Glutamatergic neuron (in vitro differentiated cells): ENCODE data around the gene TRIM17. TPM values are rescaled to one million over a fixed set of nuclear protein-coding genes. Genes with fewer than 3 reads are reported as not detected.

Source experiments
- DNase-seq: peaks from one replicate; pipeline ENCODE4 v3.0.0; 2022
- H3K27ac Mint-ChIP-seq: one replicate; pipeline ENCODE4 v1.8.0; 2020; ENCODE audit warnings: mild to moderate bottlenecking, mixed read lengths, inconsistent platforms; ENCODE audit not compliant: unreplicated experiment
- H3K27me3 Mint-ChIP-seq: one replicate; pipeline ENCODE4 v1.8.0; 2020; ENCODE audit warnings: mild to moderate bottlenecking, moderate library complexity, mixed read lengths, inconsistent platforms; ENCODE audit not compliant: unreplicated experiment
- H3K36me3 Mint-ChIP-seq: one replicate; pipeline ENCODE4 v1.8.0; 2020; ENCODE audit warnings: mild to moderate bottlenecking, mixed read lengths, inconsistent platforms; ENCODE audit not compliant: unreplicated experiment
- H3K4me1 Mint-ChIP-seq: one replicate; pipeline ENCODE4 v1.8.0; 2020; ENCODE audit warnings: mild to moderate bottlenecking, low read depth, mixed read lengths, inconsistent platforms; ENCODE audit not compliant: unreplicated experiment
- H3K4me3 Mint-ChIP-seq: one replicate; pipeline ENCODE4 v1.8.0; 2020; ENCODE audit warnings: mild to moderate bottlenecking, mixed read lengths, inconsistent platforms; ENCODE audit not compliant: unreplicated experiment
- H3K9me3 Mint-ChIP-seq: one replicate; pipeline ENCODE4 v1.8.0; 2020; ENCODE audit warnings: mild to moderate bottlenecking, moderate library complexity, mixed read lengths, inconsistent platforms; ENCODE audit not compliant: unreplicated experiment
- total RNA-seq: library from RNA; stranded (reverse); fragmentation: NEBNext Ultra II Directional; extraction: Animal tissue kit (Norgen Biotek cat#: 25700); gene quantifications from one replicate; pipeline ENCODE4 v1.2.1, GENCODE V29; 2021; ENCODE audit not compliant: unreplicated experiment
- TF ChIP-seq, protein P1 (sequence below): fragments of 200-600 bp; sonication (generic); IDR thresholded peaks from one replicate; pipeline ENCODE4 v1.5.0; 2021; ENCODE audit not compliant: partially characterized antibody, unreplicated experiment

Gene TRIM17
- total RNA-seq, 1 donor from 2014 or later: not detected

GRCh38 chr1:228424685-228425660 is 8.3 kb upstream of the TRIM17 start:
- no peaks in the 10 kb centered on the region for H3K4me1 Mint-ChIP-seq
- no peaks in the 10 kb centered on the region for H3K9me3 Mint-ChIP-seq
- H3K27me3 Mint-ChIP-seq: peaks cover 6% of the 10 kb centered on the region
- TF ChIP-seq, protein P1, sequence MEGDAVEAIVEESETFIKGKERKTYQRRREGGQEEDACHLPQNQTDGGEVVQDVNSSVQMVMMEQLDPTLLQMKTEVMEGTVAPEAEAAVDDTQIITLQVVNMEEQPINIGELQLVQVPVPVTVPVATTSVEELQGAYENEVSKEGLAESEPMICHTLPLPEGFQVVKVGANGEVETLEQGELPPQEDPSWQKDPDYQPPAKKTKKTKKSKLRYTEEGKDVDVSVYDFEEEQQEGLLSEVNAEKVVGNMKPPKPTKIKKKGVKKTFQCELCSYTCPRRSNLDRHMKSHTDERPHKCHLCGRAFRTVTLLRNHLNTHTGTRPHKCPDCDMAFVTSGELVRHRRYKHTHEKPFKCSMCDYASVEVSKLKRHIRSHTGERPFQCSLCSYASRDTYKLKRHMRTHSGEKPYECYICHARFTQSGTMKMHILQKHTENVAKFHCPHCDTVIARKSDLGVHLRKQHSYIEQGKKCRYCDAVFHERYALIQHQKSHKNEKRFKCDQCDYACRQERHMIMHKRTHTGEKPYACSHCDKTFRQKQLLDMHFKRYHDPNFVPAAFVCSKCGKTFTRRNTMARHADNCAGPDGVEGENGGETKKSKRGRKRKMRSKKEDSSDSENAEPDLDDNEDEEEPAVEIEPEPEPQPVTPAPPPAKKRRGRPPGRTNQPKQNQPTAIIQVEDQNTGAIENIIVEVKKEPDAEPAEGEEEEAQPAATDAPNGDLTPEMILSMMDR: no peak
- no peak for DNase-seq
- peaks cover 8% of the 10 kb centered on the region for H3K36me3 Mint-ChIP-seq
- no peak overlapping the region for H3K4me3 Mint-ChIP-seq
- no peak overlapping the region for H3K27ac Mint-ChIP-seq

GRCh38 chr1:228423404-228424053 is 6.9 kb upstream of the TRIM17 start:
- no peak for DNase-seq
- Mint-ChIP-seq H3K27me3 (peaks cover 4% of the 10 kb centered on the region), H3K27ac (no peak overlapping the region), H3K4me1 (no peaks in the 10 kb centered on the region), H3K36me3 (peaks cover 8% of the 10 kb centered on the region), H3K9me3 (no peaks in the 10 kb centered on the region), H3K4me3 (no peak overlapping the region)
- TF ChIP-seq, protein P1: no peak

DNA sequence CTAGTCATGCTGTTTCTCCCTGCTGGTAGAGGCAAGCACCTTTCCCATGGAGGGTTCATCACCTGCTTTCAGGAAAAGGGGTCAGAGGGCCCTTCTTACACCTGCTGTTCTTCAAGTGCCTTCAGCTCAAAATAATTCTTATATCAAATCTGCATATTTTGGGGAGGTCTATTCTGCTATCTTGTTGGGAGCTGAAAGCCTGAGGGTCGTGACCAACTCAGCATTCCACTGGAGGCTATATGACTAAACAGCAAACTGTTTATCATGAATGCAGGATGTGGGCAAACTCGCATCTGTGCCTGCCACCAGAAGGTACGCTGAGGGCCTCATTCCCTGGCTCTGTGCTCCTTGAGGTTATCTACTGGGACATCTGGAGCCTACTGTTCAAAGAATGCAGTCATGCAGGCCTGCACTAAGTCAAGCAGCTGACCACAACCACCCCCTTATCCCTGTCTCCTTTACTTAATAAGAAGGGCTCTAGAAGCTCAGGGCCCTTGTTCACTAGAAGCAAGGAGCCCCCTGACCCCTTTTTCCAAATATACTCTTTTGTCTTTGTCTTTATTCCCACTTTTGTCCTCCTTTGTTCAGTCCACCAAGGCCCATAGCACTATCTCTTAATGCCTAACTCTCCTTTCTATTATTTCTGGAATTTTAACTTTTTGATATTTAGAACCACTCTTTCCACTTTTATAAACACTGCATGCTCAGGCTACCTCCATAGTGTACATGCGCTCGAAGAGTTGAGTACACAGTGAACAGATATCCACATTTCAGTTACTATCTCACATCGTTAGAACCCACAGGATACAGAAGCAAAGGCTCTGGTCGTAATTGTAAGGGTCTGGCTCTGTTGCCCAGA is 4.5 kb upstream of the TRIM17 start:
- no peaks in the 10 kb centered on the region for H3K4me1 Mint-ChIP-seq
- peaks cover 8% of the 10 kb centered on the region for H3K36me3 Mint-ChIP-seq
- H3K27me3 Mint-ChIP-seq: peaks cover 3% of the 10 kb centered on the region
- DNase-seq: no peak
- H3K9me3 Mint-ChIP-seq: no peaks in the 10 kb centered on the region
- TF ChIP-seq, protein P1: no peak
- H3K4me3 Mint-ChIP-seq: no peak overlapping the region
- H3K27ac Mint-ChIP-seq: no peak overlapping the region

DNA sequence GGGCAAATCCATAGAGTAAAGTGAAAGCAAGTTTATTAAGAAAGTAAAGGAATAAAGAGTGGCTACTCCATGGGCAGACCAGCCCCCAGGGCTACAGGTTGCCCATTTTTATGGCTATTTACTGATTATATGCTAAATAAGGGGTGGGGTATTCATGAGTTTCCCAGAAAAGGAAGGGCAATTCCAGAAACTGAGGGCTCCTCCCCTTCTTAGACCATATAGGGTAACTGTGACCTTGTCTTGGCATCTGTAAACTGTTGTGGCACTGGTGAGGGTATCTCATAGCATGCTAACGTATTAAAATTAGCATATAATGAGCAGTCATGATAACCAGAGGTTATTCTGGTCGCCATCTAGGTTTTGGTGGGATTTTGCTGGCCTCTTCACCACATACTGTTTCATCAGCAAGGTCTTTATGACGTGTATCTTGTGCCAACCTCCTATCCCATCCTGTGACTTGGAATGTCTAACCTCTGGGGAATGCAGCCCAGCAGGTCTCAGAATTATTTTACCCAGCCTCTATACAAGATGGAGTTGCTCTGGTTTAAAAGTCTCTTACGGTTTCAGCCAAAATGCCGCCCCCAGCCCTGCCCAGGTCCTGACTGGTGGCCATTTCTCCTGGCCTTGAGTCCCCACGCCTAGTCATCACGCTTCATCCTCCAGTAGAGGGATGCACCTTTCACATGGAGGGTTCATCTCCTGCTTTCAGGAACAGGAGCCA is 982 bp upstream of the TRIM17 start:
- Mint-ChIP-seq H3K27me3 (peaks cover 9% of the 10 kb centered on the region), H3K4me1 (peaks cover 4% of the 10 kb centered on the region)

More for the DNA sequence above, 982 bp upstream of the TRIM17 start:
- H3K36me3 Mint-ChIP-seq: peaks cover 20% of the 10 kb centered on the region
- TF ChIP-seq, protein P1: no peak
- no peak overlapping the region for H3K27ac Mint-ChIP-seq
- H3K9me3 Mint-ChIP-seq: no peaks in the 10 kb centered on the region
- no peak for DNase-seq
- no peak overlapping the region for H3K4me3 Mint-ChIP-seq
